NCI-H2227 treated with DMSO at 0.1 percent for 48 hours (cell line): ENCODE data around the gene CMIP.
A peak's percentile ranks its signal among the peaks of the same experiment; 100 is the strongest.

Source experiments
- DNase-seq: peaks from one replicate; lab custom pipeline; 2025; lab: John Stamatoyannopoulos, UW

Gene CMIP

GRCh38 chr16:81639348-81639747 lies 194.7 kb downstream of the CMIP start:
- DNase-seq, result no peak

GRCh38 chr16:81639931-81640680 lies 195.5 kb downstream of the CMIP start:
- DNase-seq, result no peak

- no peak for DNase-seq
These were observed 196.1 kb downstream of the CMIP start for GRCh38 chr16:81640681-81641070.

GRCh38 chr16:81641395-81642106 lies 196.9 kb downstream of the CMIP start:
- peak; percentile 41 for DNase-seq

GRCh38 chr16:81642107-81642436 lies 197.5 kb downstream of the CMIP start:
- peak; percentile 53 for DNase-seq

GRCh38 chr16:81642943-81643342 lies 198.3 kb downstream of the CMIP start:
- DNase-seq, result no peak

- DNase-seq, result peak; percentile 45
These were observed 200.7 kb downstream of the CMIP start for GRCh38 chr16:81645266-81645694.

GRCh38 chr16:81645925-81646324 lies 201.3 kb downstream of the CMIP start:
- DNase-seq, result no peak

- DNase-seq, result no peak
These were observed 202.0 kb downstream of the CMIP start for GRCh38 chr16:81646561-81646960.

GRCh38 chr16:81647527-81647926 lies 202.9 kb downstream of the CMIP start:
- no peak for DNase-seq

- no peak for DNase-seq
These were observed 205.1 kb downstream of the CMIP start for GRCh38 chr16:81649561-81650184.

GRCh38 chr16:81650281-81650680 lies 205.7 kb downstream of the CMIP start:
- no peak for DNase-seq

GRCh38 chr16:81650982-81651562 lies 206.5 kb downstream of the CMIP start:
- no peak for DNase-seq

GRCh38 chr16:81651758-81652718 lies 207.4 kb downstream of the CMIP start:
- no peak for DNase-seq

GRCh38 chr16:81652798-81653505 lies 208.3 kb downstream of the CMIP start:
- no peak for DNase-seq

GRCh38 chr16:81654346-81654745 lies 209.7 kb downstream of the CMIP start:
- DNase-seq, result no peak

- DNase-seq, result no peak
These were observed 211.0 kb downstream of the CMIP start for GRCh38 chr16:81655469-81656162.

GRCh38 chr16:81657224-81657623 lies 212.6 kb downstream of the CMIP start:
- no peak for DNase-seq

GRCh38 chr16:81657781-81658180 lies 213.2 kb downstream of the CMIP start:
- no peak for DNase-seq

- no peak for DNase-seq
These were observed 213.8 kb downstream of the CMIP start for GRCh38 chr16:81658373-81658772.
